ENCODE data around the gene DUSP28.

DNA sequence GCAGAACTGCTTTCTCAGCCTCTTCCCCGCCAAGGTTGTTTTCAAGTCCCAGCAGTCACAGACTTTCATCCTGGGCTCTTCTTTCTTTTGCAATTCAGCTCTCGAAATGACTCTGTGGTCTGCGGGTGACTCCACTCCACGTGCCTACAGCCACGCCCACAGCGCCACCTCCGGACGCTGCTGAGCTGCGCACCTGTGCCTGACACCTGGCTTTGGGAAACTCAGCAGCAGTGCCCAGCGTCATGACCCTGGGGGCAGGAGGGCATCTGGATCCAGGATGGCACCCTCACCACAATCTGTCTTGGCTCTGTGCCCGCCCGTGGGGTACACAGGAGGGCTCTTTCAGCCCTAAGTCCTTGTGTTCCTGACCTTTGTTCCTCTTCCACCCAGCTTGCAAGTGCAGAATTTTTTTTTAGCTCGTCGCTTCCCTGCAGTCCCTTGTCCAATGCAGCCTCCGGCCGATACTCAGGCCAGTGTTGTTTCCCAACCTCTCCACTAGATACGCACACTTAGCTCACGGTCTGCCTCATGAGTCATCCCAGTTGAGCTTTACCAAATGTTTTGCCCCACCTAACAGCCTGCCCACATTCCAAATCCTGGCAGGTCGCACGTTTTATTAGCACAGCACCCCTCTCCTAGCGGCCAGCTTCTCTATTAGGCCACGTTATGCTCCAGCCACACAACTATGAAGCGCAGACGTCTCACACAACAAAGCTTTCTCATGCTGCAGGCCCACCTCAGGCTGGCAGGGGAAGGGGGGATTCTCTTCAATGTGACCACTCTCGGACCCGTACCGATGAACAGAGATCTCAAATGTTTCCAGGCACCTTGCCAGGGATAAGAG, 19.8 kb downstream of the DUSP28 start:
- TF ChIP-seq, protein P1, sequence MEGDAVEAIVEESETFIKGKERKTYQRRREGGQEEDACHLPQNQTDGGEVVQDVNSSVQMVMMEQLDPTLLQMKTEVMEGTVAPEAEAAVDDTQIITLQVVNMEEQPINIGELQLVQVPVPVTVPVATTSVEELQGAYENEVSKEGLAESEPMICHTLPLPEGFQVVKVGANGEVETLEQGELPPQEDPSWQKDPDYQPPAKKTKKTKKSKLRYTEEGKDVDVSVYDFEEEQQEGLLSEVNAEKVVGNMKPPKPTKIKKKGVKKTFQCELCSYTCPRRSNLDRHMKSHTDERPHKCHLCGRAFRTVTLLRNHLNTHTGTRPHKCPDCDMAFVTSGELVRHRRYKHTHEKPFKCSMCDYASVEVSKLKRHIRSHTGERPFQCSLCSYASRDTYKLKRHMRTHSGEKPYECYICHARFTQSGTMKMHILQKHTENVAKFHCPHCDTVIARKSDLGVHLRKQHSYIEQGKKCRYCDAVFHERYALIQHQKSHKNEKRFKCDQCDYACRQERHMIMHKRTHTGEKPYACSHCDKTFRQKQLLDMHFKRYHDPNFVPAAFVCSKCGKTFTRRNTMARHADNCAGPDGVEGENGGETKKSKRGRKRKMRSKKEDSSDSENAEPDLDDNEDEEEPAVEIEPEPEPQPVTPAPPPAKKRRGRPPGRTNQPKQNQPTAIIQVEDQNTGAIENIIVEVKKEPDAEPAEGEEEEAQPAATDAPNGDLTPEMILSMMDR (IDR thresholded peaks at IDR 0.05): no peak
- no peak for TF ChIP-seq POLR2A (IDR thresholded peaks at IDR 0.05)
